ENCODE results near the gene PODXL2.
A peak's percentile ranks its signal among the peaks of the same experiment; 100 is the strongest.

Gene PODXL2

DNA sequence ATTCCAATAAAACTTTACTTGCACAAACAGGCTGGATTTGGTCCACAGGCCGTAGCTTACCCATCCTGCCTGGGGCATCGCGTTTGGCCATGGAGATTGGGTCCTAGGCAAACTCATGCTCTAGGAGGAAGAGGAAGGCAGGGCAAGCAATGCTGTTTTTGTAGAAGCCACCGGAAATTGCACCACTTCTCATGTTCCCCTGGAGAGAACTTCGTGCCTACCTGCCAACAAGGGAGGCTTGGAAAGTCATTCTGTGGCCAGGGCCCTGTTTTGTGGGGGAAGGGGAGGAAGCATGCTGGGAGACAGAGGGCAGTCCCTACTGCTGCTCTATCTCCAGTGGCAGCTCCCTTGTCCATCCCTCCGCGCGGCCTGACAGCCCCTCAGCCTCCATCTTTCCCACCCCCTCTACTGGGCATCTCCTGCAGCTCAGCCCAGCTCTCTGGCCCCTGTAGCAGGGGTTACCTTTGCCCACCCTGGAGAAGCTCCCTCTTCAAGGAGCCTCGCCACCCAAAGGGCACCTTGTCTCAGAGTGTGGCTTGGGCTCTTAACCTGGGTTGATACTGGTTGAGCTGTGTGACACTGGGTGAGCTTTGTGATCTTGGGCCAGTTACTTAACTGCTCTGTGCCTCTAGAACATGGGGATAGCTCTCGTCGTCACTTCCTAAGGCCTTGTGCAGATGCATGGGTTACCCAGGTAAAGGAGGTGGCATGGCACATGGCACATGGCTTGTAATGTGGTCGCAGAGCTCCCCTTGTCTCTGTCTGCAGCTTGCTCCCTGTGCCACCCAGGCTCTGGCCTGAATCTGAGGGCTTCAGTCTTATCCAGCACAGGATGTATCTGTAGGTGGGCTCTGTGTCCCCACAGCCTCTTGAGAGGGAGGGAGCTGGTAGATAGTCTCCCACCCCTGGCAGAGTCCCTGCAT is 49.9 kb downstream of the PODXL2 start:
- H3K9ac ChIP-seq (ENCODE audit: low read length) = no peak overlapping the region
- no peak for DNase-seq
- H3K9me3 ChIP-seq (ENCODE audit: insufficient read depth, low read depth, low read length) = no peaks in the 10 kb centered on the region
- no peak overlapping the region for H3K23ac ChIP-seq (ENCODE audit: low read length)
- H3K27me3 ChIP-seq (ENCODE audit: insufficient read depth, low read length) = no peaks in the 10 kb centered on the region
- no peak overlapping the region for H3K4me2 ChIP-seq (ENCODE audit: low read length)
- no peak overlapping the region for H2BK12ac ChIP-seq (ENCODE audit: low read length)
- no peak overlapping the region for H3K14ac ChIP-seq (ENCODE audit: low read length)
- no peak overlapping the region for H3K4me3 ChIP-seq (ENCODE audit: low read depth, low read length)
- no peaks in the 10 kb centered on the region for H3K79me2 ChIP-seq (ENCODE audit: control insufficient read depth, insufficient read depth, low read length, poor library complexity)
- no peaks in the 10 kb centered on the region for H3K79me1 ChIP-seq (ENCODE audit: low read length)
- no peak overlapping the region for H2BK120ac ChIP-seq (ENCODE audit: insufficient read depth, low read length, poor library complexity)
- H2AK5ac ChIP-seq (ENCODE audit: low read length) = no peak overlapping the region
- WGBS (ENCODE audit: extremely low coverage, insufficient coverage, insufficient read length) = no CpG with 5 or more reads among the region's 12 CpGs
- no peak overlapping the region for H2AFZ ChIP-seq (ENCODE audit: insufficient read depth, low read length, poor library complexity)
- H3K4ac ChIP-seq (ENCODE audit: low read depth, low read length) = no peak overlapping the region
- H4K91ac ChIP-seq (ENCODE audit: low read depth, low read length) = no peak overlapping the region
- no peak overlapping the region for H3K18ac ChIP-seq (ENCODE audit: low read length)
- no peak overlapping the region for H4K8ac ChIP-seq (ENCODE audit: low read depth, low read length)
- H3K36me3 ChIP-seq (ENCODE audit: control insufficient read depth in 1 of 2, insufficient read depth in 2 of 2, low read length in 2 of 2) = no peaks in the 10 kb centered on the region
- H3K4me1 ChIP-seq (ENCODE audit: control insufficient read depth in 1 of 2, insufficient read depth in 2 of 2, low read length in 2 of 2) = peaks cover 0 to 3% of the 10 kb centered on the region in 2 experiments
- H2BK5ac ChIP-seq (ENCODE audit: low read depth, low read length, poor library complexity) = no peak overlapping the region
- H4K12ac ChIP-seq (ENCODE audit: low read depth, low read length) = no peak overlapping the region
- no peak overlapping the region for H3K27ac ChIP-seq (ENCODE audit: low read depth, low read length)

DNA sequence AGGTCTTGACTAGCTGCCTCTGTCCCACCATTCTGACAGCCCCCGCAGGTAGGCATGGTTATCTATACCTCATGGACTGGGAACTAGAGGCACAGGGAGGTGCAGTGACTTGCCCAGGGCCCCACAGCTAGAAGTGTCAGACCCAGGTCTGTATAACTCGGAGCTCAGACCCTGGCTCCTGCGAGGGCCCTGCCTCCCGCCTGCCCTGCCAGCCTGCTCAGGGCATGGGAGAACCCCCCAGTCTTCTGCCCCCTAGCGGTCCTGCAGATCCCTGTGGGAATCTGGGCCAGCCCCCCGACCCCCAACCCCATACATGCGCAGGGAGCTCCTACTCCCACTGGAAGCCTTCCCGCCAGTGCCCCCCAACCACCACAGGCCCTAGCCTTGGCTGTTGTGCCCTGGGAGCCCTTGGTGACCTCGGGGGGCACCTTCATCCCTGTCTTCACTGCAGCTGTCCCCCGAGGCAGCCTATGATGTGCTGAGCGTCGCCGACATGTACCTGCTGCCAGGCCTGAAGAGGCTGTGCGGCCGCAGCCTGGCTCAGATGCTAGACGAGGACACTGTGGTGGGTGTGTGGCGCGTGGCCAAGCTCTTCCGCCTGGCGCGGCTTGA is 50.7 kb downstream of the PODXL2 start:
- Histone ChIP-seq H3K18ac (ENCODE audit: low read length) (no peak overlapping the region), H3K79me1 (ENCODE audit: low read length) (no peaks in the 10 kb centered on the region), H4K91ac (ENCODE audit: low read depth, low read length) (no peak overlapping the region), H3K27ac (ENCODE audit: low read depth, low read length) (no peak overlapping the region), H3K4me2 (ENCODE audit: low read length) (no peak overlapping the region), H3K4me1 (ENCODE audit: control insufficient read depth in 1 of 2, insufficient read depth in 2 of 2, low read length in 2 of 2) (peaks cover 0 to 3% of the 10 kb centered on the region in 2 experiments), H3K4ac (ENCODE audit: low read depth, low read length) (no peak overlapping the region), H4K12ac (ENCODE audit: low read depth, low read length) (no peak overlapping the region), H3K14ac (ENCODE audit: low read length) (no peak overlapping the region), H3K23ac (ENCODE audit: low read length) (no peak overlapping the region), H4K8ac (ENCODE audit: low read depth, low read length) (no peak overlapping the region), H3K4me3 (ENCODE audit: low read depth, low read length) (no peak overlapping the region), H3K9ac (ENCODE audit: low read length) (no peak overlapping the region), H3K79me2 (ENCODE audit: control insufficient read depth, insufficient read depth, low read length, poor library complexity) (no peaks in the 10 kb centered on the region), H2AFZ (ENCODE audit: insufficient read depth, low read length, poor library complexity) (no peak overlapping the region), H3K9me3 (ENCODE audit: insufficient read depth, low read depth, low read length) (no peaks in the 10 kb centered on the region), H2BK120ac (ENCODE audit: insufficient read depth, low read length, poor library complexity) (no peak overlapping the region), H3K27me3 (ENCODE audit: insufficient read depth, low read length) (no peaks in the 10 kb centered on the region), H2BK5ac (ENCODE audit: low read depth, low read length, poor library complexity) (no peak overlapping the region), H2AK5ac (ENCODE audit: low read length) (no peak overlapping the region), H3K36me3 (ENCODE audit: control insufficient read depth in 1 of 2, insufficient read depth in 2 of 2, low read length in 2 of 2) (no peaks in the 10 kb centered on the region), H2BK12ac (ENCODE audit: low read length) (no peak overlapping the region)
- no CpG with 5 or more reads among the region's 21 CpGs for WGBS (ENCODE audit: extremely low coverage, insufficient coverage, insufficient read length)
- no peak for DNase-seq

DNA sequence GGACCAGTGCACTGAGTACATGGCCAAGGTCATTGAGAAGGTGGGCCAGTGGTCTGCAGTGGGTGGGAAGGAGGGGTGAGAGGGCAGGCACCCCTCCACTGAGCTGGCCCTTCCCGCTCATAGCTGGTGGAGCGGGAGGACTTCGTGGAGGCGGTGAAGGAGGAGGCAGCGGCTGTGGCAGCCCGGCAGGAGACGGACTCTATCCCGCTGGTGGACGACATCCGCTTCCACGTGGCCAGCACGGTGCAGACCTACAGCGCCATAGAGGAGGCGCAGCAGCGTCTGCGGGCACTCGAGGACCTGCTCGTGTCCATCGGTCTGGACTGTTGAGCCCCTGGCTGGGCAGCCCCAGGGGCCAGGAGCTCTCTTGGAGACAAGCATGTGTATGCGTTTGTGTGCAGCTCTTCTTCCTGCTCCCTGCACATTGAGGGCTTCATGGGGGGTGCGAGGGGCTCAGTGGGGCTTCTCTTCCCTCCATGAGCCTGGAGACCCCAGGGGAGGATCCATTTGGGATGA is 51.2 kb downstream of the PODXL2 start:
- H3K27ac ChIP-seq (ENCODE audit: low read depth, low read length) = no peak overlapping the region
- no peak overlapping the region for H3K18ac ChIP-seq (ENCODE audit: low read length)
- H3K4me1 ChIP-seq (ENCODE audit: control insufficient read depth in 1 of 2, insufficient read depth in 2 of 2, low read length in 2 of 2) = peaks cover 0 to 3% of the 10 kb centered on the region in 2 experiments
- no peak overlapping the region for H4K91ac ChIP-seq (ENCODE audit: low read depth, low read length)
- H3K36me3 ChIP-seq (ENCODE audit: control insufficient read depth in 1 of 2, insufficient read depth in 2 of 2, low read length in 2 of 2) = no peaks in the 10 kb centered on the region
- no peak overlapping the region for H3K14ac ChIP-seq (ENCODE audit: low read length)
- peak overlapping the region; percentile 5 for H3K4me3 ChIP-seq (ENCODE audit: low read depth, low read length)
- H2BK5ac ChIP-seq (ENCODE audit: low read depth, low read length, poor library complexity) = no peak overlapping the region
- H3K4ac ChIP-seq (ENCODE audit: low read depth, low read length) = no peak overlapping the region
- H3K79me1 ChIP-seq (ENCODE audit: low read length) = no peaks in the 10 kb centered on the region
- no peaks in the 10 kb centered on the region for H3K9me3 ChIP-seq (ENCODE audit: insufficient read depth, low read depth, low read length)
- H2BK120ac ChIP-seq (ENCODE audit: insufficient read depth, low read length, poor library complexity) = no peak overlapping the region
- H3K4me2 ChIP-seq (ENCODE audit: low read length) = no peak overlapping the region
- no peak overlapping the region for H2BK12ac ChIP-seq (ENCODE audit: low read length)
- no peaks in the 10 kb centered on the region for H3K79me2 ChIP-seq (ENCODE audit: control insufficient read depth, insufficient read depth, low read length, poor library complexity)
- H4K8ac ChIP-seq (ENCODE audit: low read depth, low read length) = no peak overlapping the region
- H2AK5ac ChIP-seq (ENCODE audit: low read length) = no peak overlapping the region
- no CpG with 5 or more reads among the region's 21 CpGs for WGBS (ENCODE audit: extremely low coverage, insufficient coverage, insufficient read length)
- H2AFZ ChIP-seq (ENCODE audit: insufficient read depth, low read length, poor library complexity) = no peak overlapping the region
- H3K23ac ChIP-seq (ENCODE audit: low read length) = no peak overlapping the region
- no peaks in the 10 kb centered on the region for H3K27me3 ChIP-seq (ENCODE audit: insufficient read depth, low read length)
- H4K12ac ChIP-seq (ENCODE audit: low read depth, low read length) = no peak overlapping the region
- no peak overlapping the region for H3K9ac ChIP-seq (ENCODE audit: low read length)
- DNase-seq = no peak

DNA sequence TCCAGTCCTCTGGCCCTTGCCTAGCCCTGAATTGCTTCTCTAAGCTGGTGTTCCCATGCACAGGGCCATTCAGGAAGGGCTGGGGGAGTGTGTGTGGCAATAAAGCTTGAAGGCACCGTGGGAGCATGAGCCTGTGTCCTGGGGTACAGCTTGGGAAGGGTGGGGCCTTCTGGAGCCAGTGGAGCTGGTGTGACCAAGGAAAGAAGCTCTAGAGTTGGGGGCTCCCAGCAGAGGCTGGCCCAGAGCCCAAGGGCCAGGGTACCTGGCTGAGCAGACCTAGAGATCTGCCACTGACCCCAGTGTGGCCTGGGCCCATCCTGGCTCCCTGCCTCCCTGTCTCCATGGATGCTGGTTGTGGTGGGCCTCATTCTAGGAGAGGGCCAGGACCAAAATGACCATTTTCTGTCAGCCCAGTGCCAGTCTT is 51.8 kb downstream of the PODXL2 start:
- Histone ChIP-seq H3K79me1 (ENCODE audit: low read length) (no peaks in the 10 kb centered on the region), H3K23ac (ENCODE audit: low read length) (no peak overlapping the region), H3K9me3 (ENCODE audit: insufficient read depth, low read depth, low read length) (no peaks in the 10 kb centered on the region), H3K79me2 (ENCODE audit: control insufficient read depth, insufficient read depth, low read length, poor library complexity) (no peaks in the 10 kb centered on the region), H3K4me1 (ENCODE audit: control insufficient read depth in 1 of 2, insufficient read depth in 2 of 2, low read length in 2 of 2) (peaks cover 0 to 3% of the 10 kb centered on the region in 2 experiments), H3K27ac (ENCODE audit: low read depth, low read length) (no peak overlapping the region), H2BK12ac (ENCODE audit: low read length) (no peak overlapping the region), H2BK120ac (ENCODE audit: insufficient read depth, low read length, poor library complexity) (no peak overlapping the region), H4K8ac (ENCODE audit: low read depth, low read length) (no peak overlapping the region), H2AK5ac (ENCODE audit: low read length) (no peak overlapping the region), H2AFZ (ENCODE audit: insufficient read depth, low read length, poor library complexity) (no peak overlapping the region), H4K91ac (ENCODE audit: low read depth, low read length) (no peak overlapping the region), H3K18ac (ENCODE audit: low read length) (no peak overlapping the region), H3K9ac (ENCODE audit: low read length) (no peak overlapping the region), H3K36me3 (ENCODE audit: control insufficient read depth in 1 of 2, insufficient read depth in 2 of 2, low read length in 2 of 2) (no peaks in the 10 kb centered on the region), H2BK5ac (ENCODE audit: low read depth, low read length, poor library complexity) (no peak overlapping the region), H4K12ac (ENCODE audit: low read depth, low read length) (no peak overlapping the region), H3K14ac (ENCODE audit: low read length) (no peak overlapping the region), H3K4me2 (ENCODE audit: low read length) (no peak overlapping the region), H3K4me3 (ENCODE audit: low read depth, low read length) (no peak overlapping the region), H3K4ac (ENCODE audit: low read depth, low read length) (no peak overlapping the region), H3K27me3 (ENCODE audit: insufficient read depth, low read length) (no peaks in the 10 kb centered on the region)
- no peak for DNase-seq
- WGBS (ENCODE audit: extremely low coverage, insufficient coverage, insufficient read length) = no CpG with 5 or more reads among the region's 1 CpG

Data from trophoblast cell (in vitro differentiated cells and primary cell).